GM12873 (cell line): ENCODE data around the gene NAXD.

Experiments
- TF ChIP-seq, protein P1 (sequence below): IDR thresholded peaks from 2 replicates; pipeline ENCODE4 v1.5.1; 2012; ENCODE audit warnings: low read depth, mild to moderate bottlenecking, moderate library complexity, low read length, control low read depth; ENCODE audit not compliant: insufficient read depth; ENCODE audit errors: missing control alignments

NAXD gene

GRCh38 chr13:110687736-110688135 is 72.4 kb downstream of the NAXD start:
- TF ChIP-seq, protein P1, sequence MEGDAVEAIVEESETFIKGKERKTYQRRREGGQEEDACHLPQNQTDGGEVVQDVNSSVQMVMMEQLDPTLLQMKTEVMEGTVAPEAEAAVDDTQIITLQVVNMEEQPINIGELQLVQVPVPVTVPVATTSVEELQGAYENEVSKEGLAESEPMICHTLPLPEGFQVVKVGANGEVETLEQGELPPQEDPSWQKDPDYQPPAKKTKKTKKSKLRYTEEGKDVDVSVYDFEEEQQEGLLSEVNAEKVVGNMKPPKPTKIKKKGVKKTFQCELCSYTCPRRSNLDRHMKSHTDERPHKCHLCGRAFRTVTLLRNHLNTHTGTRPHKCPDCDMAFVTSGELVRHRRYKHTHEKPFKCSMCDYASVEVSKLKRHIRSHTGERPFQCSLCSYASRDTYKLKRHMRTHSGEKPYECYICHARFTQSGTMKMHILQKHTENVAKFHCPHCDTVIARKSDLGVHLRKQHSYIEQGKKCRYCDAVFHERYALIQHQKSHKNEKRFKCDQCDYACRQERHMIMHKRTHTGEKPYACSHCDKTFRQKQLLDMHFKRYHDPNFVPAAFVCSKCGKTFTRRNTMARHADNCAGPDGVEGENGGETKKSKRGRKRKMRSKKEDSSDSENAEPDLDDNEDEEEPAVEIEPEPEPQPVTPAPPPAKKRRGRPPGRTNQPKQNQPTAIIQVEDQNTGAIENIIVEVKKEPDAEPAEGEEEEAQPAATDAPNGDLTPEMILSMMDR = no peak

DNA sequence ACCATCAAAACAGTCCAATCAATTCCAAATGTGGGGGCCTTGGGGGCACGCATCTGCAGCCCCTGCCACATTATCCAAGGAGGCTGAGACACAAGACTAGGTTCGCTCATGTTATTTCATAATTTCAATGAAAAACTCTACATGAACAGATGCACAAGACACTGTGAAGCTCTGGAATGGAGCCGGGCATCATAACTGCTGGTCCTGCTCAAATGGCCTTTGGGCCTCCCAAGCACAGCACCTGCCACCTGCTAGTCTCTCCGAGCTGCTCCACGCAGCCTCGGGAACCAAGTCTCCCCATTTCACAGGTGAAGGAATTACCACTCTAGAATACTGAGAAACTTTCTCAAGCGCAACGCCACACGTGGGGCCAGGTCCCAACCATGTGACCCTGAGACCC is 73.7 kb downstream of the NAXD start:
- TF ChIP-seq, protein P1 = no peak
